Brain microvascular endothelial cell (primary cell): ENCODE results near the gene AFDN.

Experiments
- DNase-seq: peaks from one replicate; pipeline ENCODE4 v3.0.0-alpha.2; 2020
- H3K27ac ChIP-seq: fragments of 250-450 bp; sonication (Bioruptor Pico); 2 replicates; pipeline ENCODE4 v1.5.1; 2020; ENCODE audit warnings: mild to moderate bottlenecking, moderate library complexity
- H3K27me3 ChIP-seq: fragments of 250-450 bp; sonication (Bioruptor Pico); replicated peaks from 2 replicates; pipeline ENCODE4 v1.5.1; 2020; ENCODE audit warnings: mild to moderate bottlenecking
- H3K36me3 ChIP-seq: fragments of 250-450 bp; sonication (Bioruptor Pico); replicated peaks from 2 replicates; pipeline ENCODE4 v1.5.1; 2020; ENCODE audit warnings: mild to moderate bottlenecking
- H3K4me3 ChIP-seq: 2 replicates; pipeline ENCODE4 v1.5.1; 2011; ENCODE audit warnings: low read depth, mild to moderate bottlenecking, control low read depth, low read length, moderate library complexity
- CTCF ChIP-seq: IDR thresholded peaks from 2 replicates; pipeline ENCODE4 v1.5.1; 2011; ENCODE audit warnings: low read depth, mild to moderate bottlenecking, moderate library complexity, low read length, control low read depth, inconsistent platforms; ENCODE audit errors: missing control alignments
- in situ Hi-C: cut with HindIII; loops from 2 replicates; pipeline ENCODE4 v1.10.0; 2017; ENCODE audit warnings: low sequenced_read_pairs, low pct_ligation_motif_present

The AFDN gene

GRCh38 chr6:167957626-167958025 is 130.9 kb downstream of the AFDN start:
- no peak for TF ChIP-seq CTCF
- Histone ChIP-seq H3K27me3 (no peaks in the 10 kb centered on the region), H3K4me3 (no peak overlapping the region), H3K36me3 (no peaks in the 10 kb centered on the region), H3K27ac (no peak overlapping the region)
- no peak for DNase-seq
- in situ Hi-C loops, result no loop called here

- in situ Hi-C loops, result no loop called here
- no peak overlapping the region for H3K4me3 ChIP-seq
- no peak for DNase-seq
- TF ChIP-seq CTCF, result no peak
- H3K27ac ChIP-seq, result no peak overlapping the region
- H3K27me3 ChIP-seq, result no peaks in the 10 kb centered on the region
- H3K36me3 ChIP-seq, result no peaks in the 10 kb centered on the region
These were observed 133.9 kb downstream of the AFDN start for GRCh38 chr6:167960579-167960978.

GRCh38 chr6:167962711-167963110 is 136.0 kb downstream of the AFDN start:
- DNase-seq, result no peak
- H3K4me3 ChIP-seq, result no peak overlapping the region
- peaks cover 10% of the 10 kb centered on the region for H3K36me3 ChIP-seq
- no peak overlapping the region for H3K27ac ChIP-seq
- in situ Hi-C loops, result no loop called here
- TF ChIP-seq CTCF, result no peak
- no peaks in the 10 kb centered on the region for H3K27me3 ChIP-seq

GRCh38 chr6:167963589-167964057 is 136.9 kb downstream of the AFDN start:
- Histone ChIP-seq H3K27ac (no peak overlapping the region), H3K4me3 (no peak overlapping the region), H3K27me3 (no peaks in the 10 kb centered on the region), H3K36me3 (peaks cover 10% of the 10 kb centered on the region)
- DNase-seq, result no peak
- in situ Hi-C loops, result no loop called here
- TF ChIP-seq CTCF, result no peak

- Histone ChIP-seq H3K27me3 (no peaks in the 10 kb centered on the region), H3K27ac (no peak overlapping the region), H3K36me3 (peaks cover 10% of the 10 kb centered on the region), H3K4me3 (no peak overlapping the region)
- no peak for TF ChIP-seq CTCF
- DNase-seq, result no peak
- in situ Hi-C loops, result no loop called here
These were observed 139.2 kb downstream of the AFDN start for GRCh38 chr6:167965592-167966539.

- TF ChIP-seq CTCF, result no peak
- in situ Hi-C loops, result no loop called here
- H3K36me3 ChIP-seq, result peaks cover 10% of the 10 kb centered on the region
- DNase-seq, result no peak
- no peak overlapping the region for H3K4me3 ChIP-seq
- H3K27me3 ChIP-seq, result no peaks in the 10 kb centered on the region
- H3K27ac ChIP-seq, result no peak overlapping the region
These were observed 139.8 kb downstream of the AFDN start for GRCh38 chr6:167966540-167966905.
